Measurements from ENCODE around the gene STAT1.

STAT1 gene

GRCh38 chr2:191013932-191014652 lies at the start of gene STAT1:
Gene STAT1, minus strand, starts transcription at chr2:191014171. Its CDS starts 4,168 bp downstream, at chr2:191010003.
- DNase-seq = peak; percentile 81

GRCh38 chr2:191063584-191063983 lies 49.6 kb upstream of the STAT1 start:
- no peak for DNase-seq

GRCh38 chr2:191061381-191061980 lies 47.5 kb upstream of the STAT1 start:
- DNase-seq = no peak

DNA sequence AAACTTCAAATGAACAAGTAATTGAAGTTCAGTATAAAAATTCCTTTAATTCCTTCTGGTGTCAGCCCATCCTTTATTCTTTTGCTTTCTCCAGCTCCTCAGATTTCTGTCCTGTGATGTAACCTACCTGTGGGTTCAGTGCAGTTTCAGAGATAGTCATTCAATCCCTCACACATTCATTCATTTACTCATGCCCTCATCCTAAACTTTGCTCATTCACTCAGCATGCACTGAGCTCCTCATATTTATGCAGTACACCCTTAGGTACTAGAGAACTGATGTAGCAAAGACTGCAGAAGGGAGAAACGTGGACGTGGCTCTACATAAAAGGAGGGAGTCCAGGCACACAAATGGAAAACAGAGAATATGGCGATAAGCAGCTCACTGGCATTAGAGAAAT lies 45.3 kb upstream of the STAT1 start:
- DNase-seq = no peak

DNA sequence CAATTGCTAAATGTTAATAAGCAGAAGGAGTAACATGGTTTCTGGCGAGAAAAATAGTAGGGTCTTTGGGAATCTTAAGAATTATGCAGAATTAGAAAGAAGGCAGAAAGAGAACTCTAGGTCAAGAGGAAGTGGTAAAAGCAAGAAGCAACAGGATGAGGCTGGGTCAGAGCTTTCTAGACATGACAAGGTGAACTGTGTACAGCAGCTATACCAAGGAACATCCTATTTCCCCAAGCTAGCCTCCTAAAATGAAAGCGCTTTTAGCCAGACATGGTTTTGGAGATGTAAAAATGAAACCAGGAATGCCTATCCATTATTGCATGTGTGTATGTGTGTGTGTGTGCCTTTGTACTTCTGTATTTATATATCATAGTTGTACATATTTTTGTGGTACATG lies 42.3 kb upstream of the STAT1 start:
- DNase-seq = no peak

- no peak for DNase-seq
Observed at GRCh38 chr2:191053256-191053655, 39.3 kb upstream of the STAT1 start.

DNA sequence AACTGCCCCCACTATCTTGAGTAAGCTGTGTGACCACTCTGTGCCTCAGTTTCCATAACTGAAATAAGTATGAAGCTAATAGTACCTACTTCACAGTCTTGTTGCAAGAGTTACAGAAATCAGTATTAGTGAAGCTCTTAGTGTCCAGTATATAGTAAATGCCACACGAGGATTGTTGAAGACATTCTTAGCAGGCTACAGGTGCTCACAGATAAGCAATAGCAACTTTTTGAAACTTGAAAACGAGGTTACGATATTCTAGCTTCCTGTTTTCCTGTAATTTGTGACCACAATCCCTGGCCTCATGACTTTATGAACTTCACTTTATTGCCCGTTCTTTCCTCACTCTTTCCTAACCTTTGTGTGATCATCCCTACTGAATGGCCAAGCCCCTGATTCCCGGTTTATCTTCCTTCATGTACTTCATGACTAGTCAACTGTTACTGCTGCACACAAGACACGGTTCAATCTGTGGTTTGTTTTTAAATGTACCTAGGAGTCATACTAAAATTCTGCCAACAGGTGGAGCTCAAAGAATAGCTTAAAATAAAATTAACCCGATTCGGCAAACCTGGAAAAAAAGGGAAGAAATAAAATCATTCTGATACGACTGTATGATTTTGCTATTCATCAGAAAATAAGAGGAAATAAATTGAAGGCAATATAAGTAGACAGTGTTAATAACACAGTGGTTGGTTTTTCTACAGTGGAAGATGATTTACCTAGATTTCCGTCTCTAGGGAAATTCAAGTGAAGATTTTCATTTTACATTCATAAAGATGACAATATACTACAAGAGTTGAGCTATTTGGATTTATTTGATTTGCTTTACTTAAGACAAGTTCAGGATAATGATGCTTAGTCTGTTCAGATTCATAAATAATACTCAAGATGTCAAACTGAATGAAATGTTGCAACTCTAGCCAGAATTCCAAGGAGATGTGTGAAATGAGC lies 38.1 kb upstream of the STAT1 start:
- peak; percentile 13 for DNase-seq

GRCh38 chr2:191051177-191051576 lies 37.2 kb upstream of the STAT1 start:
- no peak for DNase-seq

GRCh38 chr2:191050640-191050987 lies 36.6 kb upstream of the STAT1 start:
- no peak for DNase-seq

- peak; percentile 20 for DNase-seq
Observed at GRCh38 chr2:191049728-191050639, 36.0 kb upstream of the STAT1 start.

GRCh38 chr2:191048073-191048472 lies 34.1 kb upstream of the STAT1 start:
- no peak for DNase-seq

DNA sequence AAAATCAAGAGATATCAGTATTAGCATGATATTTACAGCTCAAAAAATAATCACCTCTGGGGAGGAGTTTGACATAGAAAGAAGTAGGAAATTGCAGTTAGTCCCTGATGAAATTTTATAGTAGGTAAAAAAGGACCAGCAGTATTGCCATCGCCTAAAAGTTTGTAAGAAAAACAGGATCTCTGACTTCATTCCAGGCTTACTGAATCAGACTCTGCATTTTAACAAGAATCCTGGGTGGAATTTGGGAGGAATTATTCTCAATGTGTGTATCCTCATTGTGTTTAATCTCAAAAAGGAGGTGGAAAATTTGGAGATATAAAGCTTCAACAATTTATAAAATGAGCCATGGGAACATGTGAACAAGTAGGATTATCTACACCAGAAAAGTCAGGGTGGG lies 31.2 kb upstream of the STAT1 start:
- DNase-seq = no peak

- DNase-seq = no peak
Observed at GRCh38 chr2:191043438-191043837, 29.5 kb upstream of the STAT1 start.

DNA sequence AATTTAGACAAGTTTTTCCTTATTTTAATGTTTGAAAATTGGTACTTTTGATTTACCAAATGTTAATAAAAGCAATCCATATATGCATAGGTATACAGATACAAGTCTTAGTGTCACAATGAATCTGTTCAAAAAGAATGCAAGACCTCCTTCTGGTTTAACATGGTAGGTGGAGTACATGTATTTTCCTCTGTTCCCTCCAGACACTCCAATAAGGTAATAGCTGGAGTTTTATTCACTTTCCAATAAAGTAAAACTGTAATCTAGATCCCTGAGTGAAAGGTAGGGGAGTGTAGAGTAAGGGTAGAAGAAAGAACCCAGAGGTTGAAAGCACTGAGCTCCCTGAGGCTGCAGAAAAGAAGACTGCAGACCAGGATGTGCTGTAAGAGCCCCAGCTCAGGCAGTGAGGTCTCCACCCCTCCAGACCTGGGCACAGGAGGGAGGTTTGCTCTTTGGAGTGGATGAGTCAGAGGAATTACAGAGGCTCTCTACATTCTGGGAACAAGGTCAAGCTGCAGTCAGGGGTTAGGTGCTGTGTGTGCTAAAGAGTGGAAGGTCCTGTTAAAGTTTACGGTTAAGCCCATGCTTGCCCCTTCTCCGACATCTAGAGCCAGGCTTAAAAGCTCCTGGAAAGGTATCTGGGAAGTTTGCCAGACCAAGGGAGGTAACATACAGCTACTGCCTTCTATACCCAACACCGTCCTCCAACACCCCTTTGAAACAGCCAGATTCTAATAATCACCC lies 27.6 kb upstream of the STAT1 start:
- DNase-seq = peak; percentile 7

- DNase-seq = no peak
Observed at GRCh38 chr2:191039616-191040015, 25.6 kb upstream of the STAT1 start.

DNA sequence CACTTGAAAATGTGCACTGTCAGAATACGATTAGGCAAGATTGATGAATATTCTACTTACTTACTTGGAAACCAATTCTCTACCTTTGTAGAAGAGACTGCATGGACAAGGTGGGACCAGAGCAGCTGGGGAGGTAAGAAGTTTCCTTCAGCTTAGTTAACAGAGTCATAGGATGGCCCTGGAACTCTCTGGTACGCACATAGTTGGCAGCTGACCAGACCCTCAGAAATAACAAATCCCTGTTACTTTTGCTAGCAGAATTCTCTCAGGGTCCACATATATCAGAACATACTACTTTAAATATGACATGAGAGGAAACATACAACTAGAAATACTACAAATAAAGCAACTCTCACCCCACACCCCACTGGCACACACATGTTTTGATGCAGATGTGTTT lies 24.8 kb upstream of the STAT1 start:
- no peak for DNase-seq

DNA sequence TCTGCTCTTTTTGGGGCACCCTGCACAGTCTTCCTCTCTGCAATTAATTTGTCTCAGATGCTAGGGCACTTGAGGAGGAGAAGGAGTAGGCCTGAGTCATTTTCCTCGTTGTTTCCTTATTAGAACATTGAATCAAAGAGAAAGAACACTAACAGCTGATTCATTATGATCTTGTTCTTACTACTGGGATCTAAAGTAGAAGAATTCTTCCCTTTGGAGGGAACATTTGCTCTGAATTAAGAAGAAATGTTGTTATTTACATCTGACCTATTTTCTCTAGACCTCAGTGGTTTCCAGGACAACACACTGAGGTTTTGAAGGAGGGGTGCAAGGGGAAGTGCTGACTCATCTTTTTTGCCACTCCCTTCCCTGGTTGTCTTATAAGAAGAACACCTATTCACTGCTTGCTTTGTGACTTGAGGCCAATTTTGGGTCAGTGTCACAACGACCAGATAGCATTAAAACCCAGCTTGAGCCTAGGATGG lies 24.3 kb upstream of the STAT1 start:
- DNase-seq = no peak

DNA sequence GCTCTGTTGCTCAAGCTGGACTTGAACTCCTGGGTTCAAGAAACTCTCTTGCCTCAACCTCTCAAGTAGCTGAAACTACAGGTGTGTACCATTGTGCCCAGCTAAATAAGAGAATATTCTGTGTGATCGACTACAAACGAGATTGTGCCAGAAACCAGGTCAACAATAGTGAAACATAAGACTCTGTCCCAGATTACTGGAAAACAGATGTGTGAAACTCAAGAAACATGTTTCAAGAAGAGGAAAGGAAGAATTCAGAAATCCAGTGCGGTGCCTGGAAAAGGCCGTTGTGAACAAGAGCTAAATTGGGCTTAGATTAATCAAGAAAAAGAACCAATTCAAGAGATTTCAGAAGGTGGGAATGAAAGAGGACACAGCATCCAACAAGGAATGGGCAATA lies 23.4 kb upstream of the STAT1 start:
- no peak for DNase-seq

- no peak for DNase-seq
Observed at GRCh38 chr2:191036363-191036762, 22.4 kb upstream of the STAT1 start.

DNA sequence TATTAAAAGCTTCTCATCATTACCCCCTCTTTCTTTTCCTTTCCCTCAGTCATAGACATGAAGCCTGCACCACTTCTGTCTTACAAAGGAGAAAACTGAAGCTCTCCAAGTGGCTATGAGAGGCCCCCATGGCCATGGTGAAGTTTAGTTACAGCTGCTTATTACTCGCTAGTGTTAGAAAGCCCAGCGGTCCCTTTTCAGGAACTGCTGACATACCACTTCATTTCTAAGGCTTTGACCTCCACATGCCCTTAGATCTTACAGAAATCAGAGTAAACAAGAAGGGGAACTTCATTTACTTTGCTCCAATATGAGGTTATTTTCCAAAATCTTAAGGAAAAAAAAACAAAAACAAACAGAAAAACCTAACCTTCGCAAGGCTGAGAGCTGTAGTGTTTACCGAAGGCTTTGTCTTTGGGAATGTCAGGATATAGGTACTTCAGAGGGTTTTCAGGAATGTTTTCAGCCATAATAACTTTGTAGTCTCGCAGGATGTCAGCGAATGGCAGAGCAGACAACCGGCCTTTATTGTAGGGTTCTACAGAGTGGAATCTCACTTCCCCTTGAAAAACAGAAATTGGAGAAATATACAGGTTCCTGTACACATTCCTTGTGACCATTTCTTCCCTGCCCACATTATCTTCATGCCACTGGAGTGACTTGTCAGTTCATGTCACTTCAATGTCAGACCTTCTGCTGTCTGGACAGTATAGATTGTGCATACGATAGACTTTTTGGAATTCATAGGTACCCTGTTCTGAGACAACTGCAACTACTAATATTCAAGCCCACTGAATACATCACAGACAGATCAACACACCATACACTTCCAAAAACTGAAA lies 18.8 kb upstream of the STAT1 start:
- DNase-seq = no peak

- no peak for DNase-seq
Observed at GRCh38 chr2:191031256-191031655, 17.3 kb upstream of the STAT1 start.
